ENCODE data around the gene TMPRSS3.

- TF ChIP-seq CTCF (IDR thresholded peaks at IDR 0.05): no peak
- no peak for TF ChIP-seq POLR2AphosphoS5 (IDR thresholded peaks at IDR 0.05)
- no peak for TF ChIP-seq POLR2A (IDR thresholded peaks at IDR 0.05)
- TF ChIP-seq EP300 (IDR thresholded peaks at IDR 0.05; ENCODE audit: low read depth): no peak
Observed at GRCh38 chr21:42386034-42386591, 9.7 kb downstream of the TMPRSS3 start.
